GM21447 (cell line): ENCODE measurements around the gene PPP2R5A.
"Not testable (repeated sequence)": the region's sequence is repeated elsewhere in the genome, so short reads cannot be mapped to it uniquely, and the experiment has no call there.

Experiments
- ATAC-seq: cut with Tn5 transposase; IDR thresholded peaks from one replicate; pipeline ENCODE4 v1.9.1; 2021; ENCODE audit not compliant: unreplicated experiment

PPP2R5A gene

DNA sequence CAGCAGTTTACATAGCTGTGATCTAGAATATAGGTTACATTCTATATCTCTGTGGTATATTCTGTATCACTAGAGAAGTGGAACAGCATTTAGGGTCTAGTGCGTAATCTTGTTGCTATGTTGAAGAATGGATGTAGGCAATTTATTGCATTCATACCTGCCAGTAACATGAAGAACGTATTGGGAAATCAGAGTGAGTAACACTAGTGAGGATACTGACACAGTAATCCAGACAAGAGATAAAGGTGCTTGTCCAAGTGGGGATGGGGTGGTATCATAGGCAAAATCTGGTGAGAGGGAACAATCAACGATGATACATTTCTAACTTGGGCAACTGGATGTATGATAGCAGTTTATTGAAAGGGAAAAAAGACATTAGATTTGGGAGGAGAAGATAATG is 9.8 kb downstream of the PPP2R5A start:
- ATAC-seq, result no peak

- no peak for ATAC-seq
Measured at GRCh38 chr1:212295579-212295978, 10.4 kb downstream of the PPP2R5A start.

DNA sequence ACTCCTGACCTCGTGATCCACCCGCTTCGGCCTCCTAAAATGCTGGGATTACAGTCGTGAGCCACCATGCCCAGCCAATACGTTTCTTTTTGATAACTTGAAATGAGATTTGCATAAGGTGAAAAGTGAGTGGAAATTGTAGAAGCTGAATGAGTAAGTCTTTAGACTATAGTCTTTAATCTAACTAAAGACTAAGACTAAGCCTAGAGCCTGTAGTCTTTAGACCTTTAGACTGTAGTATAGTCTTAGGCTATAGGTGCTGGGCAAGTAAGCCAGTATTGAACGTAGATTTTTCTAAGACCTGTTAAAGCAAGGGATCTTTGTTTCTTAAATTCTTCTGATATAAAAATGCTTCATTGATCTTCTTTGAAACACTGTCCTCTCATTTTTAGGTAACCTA is 12.1 kb downstream of the PPP2R5A start:
- ATAC-seq, result no peak

GRCh38 chr1:212301580-212301979 is 16.4 kb downstream of the PPP2R5A start:
- no peak for ATAC-seq

DNA sequence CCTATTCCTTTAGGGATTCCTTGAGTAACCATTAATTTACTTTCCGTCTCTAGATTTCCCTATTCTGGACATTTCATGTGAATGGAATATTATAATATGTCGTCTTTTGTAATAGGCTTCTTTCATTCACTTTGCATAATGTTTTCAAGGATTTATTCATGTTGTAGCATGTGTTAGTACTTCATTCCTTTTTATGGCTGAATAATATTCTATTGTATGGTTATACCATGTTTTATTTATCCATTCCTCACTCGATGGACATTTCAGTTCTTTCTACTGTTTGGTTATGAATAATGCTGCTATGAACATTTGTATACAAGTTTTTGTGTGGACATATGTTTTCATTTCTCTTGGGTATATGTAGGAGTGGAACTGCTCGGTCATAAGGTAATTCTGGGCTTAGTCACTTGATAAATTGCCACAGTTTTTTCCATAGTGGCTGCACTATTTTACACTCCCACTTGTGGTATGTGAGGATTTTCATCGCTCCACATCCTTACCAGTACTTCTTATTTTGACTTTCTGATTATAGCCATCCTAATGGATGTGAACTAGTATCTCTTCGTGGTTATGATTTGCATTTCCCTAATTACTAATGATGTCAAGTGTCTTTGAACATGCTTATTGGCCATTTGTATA is 17.7 kb downstream of the PPP2R5A start:
- ATAC-seq, result no peak

GRCh38 chr1:212305342-212305741 is 20.1 kb downstream of the PPP2R5A start:
- ATAC-seq, result no peak

DNA sequence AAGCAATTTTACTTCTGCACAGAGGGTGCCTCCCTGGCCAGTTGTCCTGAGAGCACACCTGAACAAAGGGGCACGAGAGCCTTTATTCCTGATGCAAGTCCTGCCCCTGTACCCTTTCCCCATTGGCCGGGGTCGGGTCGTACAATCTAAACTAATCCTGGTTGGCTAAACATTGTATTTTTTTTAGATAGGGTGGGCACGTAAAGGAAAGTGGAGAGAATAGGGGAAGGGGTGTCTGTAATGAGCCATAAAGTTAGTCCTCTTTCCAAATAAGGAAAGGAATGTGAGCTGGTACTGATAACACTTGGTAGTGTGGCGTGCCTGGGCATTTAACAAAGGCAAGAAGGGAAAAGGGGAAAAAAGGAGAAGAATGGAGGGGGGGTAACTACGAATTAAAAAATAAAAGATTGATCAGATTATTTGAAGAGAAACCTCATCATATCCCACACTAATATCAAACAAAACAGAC is 20.8 kb downstream of the PPP2R5A start:
- not testable (repeated sequence) for ATAC-seq

DNA sequence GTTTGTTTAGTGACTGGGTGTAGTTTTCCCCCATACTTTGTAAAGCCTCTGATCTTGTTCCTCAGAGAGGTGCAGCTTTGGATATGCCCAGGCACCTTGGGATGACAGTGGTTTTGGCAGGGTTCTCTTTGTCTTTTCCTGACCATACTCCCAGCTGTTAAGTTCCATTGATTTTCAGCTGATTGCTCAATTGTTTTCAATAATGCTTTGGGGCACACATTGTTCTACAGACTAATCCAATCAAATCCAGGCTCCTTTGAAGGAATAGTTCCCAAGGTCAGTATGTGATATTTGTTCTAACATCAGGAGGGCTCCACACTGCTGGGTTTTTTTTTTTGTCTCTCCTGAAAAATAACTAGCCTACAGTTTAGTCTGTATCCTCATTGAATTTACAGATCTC is 24.8 kb downstream of the PPP2R5A start:
- no peak for ATAC-seq

DNA sequence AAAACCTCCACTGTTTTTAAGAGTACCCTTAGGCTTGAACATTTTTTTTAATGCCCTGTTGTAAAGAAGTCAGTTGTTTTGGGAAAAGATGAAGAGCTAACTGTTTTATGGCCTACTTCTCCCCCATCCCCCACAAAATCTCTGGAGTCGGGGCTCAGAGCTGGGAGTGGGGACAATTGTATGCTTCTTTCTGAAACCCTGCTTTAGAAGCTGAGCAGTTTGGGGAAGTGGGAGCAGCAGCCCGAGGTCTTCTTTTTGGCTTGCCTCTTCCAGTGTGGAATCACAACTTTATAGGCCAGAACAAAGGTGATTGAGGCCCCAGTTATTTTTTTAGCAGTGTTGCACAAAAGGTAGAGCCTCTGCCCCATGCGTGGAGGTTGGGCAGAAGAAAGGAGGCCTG is 25.2 kb downstream of the PPP2R5A start:
- ATAC-seq, result no peak

GRCh38 chr1:212311836-212312497 is 26.8 kb downstream of the PPP2R5A start:
- ATAC-seq, result no peak

DNA sequence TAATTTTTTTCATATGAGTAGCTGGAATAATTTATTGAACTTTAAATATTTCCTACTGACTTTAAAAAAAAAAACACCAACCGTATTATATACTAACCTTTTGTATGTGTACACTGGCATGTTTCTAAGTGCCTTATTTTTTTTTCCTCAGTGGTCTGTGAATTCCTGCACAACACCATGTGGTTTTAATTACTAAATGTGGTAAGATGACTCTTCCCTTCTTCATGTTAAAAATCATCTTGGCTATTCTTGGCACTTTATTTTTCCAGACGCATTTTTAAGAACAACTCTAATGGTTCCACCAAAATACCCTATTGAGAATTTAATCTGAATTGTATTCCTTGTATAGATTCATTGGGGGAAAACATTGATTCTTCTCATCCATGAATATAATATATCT is 28.4 kb downstream of the PPP2R5A start:
- no peak for ATAC-seq

- no peak for ATAC-seq
Measured at GRCh38 chr1:212315184-212315583, 30.0 kb downstream of the PPP2R5A start.

GRCh38 chr1:212315907-212316306 is 30.7 kb downstream of the PPP2R5A start:
- no peak for ATAC-seq

DNA sequence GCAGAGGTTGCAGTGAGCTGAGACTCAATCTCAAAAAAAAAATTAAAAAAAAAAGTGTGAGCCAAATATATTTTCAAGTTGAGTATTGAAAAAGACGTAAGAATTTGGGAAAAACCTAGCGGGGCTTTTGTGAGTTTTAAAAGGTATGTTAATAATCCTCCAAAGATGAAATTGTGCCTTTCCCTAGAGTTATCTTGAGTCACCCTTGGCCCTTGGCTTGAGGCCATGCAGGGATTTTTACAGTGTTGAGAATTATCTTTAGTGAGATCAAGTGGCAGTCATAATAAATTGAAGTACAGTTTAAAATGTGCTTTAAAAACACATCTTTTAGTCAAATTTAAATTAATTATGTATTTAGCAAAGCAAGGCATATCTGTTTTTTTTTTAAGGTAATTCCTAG is 32.7 kb downstream of the PPP2R5A start:
- no peak for ATAC-seq

GRCh38 chr1:212321031-212321430 is 35.8 kb downstream of the PPP2R5A start:
- ATAC-seq, result not testable (repeated sequence)

DNA sequence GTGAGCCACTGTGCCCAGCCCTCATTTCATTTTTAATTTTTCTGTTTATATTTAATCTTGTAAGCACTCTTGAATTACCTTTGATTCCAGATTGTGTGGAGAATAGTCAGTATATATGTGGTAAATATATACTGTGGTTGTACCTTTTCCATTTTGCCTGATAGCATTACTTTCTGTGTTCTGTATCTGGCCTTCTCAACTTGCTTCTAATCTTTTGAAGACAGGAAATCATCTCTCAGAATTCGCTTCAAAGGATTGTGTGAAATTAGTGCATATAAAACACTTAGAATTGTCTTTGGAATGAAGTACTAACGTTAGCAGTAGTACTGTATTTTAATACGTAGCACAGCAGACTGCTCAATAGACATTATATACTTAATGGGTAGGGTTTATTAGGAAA is 37.9 kb downstream of the PPP2R5A start:
- ATAC-seq, result no peak

- no peak for ATAC-seq
Measured at GRCh38 chr1:212326541-212326940, 41.3 kb downstream of the PPP2R5A start.

GRCh38 chr1:212328248-212328647 is 43.0 kb downstream of the PPP2R5A start:
- ATAC-seq, result no peak

DNA sequence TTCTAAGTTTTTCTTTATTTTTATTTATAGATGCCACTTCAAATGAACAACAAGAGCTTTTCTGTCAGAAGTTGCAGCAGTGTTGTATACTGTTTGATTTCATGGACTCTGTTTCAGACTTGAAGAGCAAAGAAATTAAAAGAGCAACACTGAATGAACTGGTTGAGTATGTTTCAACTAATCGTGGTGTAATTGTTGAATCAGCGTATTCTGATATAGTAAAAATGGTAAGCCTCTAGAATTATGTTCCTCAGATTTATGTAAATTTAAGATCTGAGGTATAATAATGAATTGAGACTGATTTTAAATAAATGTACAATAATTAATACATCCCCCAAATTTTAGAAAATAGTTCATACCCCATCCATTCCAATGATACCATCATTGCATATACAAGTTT is 43.9 kb downstream of the PPP2R5A start:
- ATAC-seq, result no peak

GRCh38 chr1:212341090-212341489 is 55.9 kb downstream of the PPP2R5A start:
- no peak for ATAC-seq

DNA sequence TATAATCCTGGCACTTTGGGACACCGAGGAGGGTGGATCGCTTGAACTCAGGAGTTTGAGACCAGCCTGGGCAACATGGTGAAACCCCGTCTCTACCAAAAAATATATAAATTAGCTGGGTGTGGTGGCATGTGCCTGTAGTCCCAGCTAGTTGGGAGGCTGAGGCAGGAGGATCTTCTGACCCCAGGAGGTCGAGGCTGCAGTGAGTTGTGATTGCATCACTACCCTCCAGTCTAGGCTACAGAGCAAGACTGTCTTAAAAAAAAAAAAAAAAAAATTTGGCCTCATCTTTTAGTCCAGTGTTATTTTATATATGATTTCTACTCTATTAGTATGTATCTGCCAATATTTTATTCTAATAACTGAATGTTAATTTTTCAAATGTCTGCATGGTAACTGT is 59.7 kb downstream of the PPP2R5A start:
- ATAC-seq, result no peak

GRCh38 chr1:212346601-212347000 is 61.4 kb downstream of the PPP2R5A start:
- no peak for ATAC-seq
